ENCODE results near the gene TMC5. TPM values are rescaled to one million over a fixed set of nuclear protein-coding genes. Genes with fewer than 3 reads are reported as not detected.

Gene TMC5
- total and polyA plus RNA-seq, 9 donors, result 0.35 to 5.5 (median 0.83) TPM; not detected in 2

DNA sequence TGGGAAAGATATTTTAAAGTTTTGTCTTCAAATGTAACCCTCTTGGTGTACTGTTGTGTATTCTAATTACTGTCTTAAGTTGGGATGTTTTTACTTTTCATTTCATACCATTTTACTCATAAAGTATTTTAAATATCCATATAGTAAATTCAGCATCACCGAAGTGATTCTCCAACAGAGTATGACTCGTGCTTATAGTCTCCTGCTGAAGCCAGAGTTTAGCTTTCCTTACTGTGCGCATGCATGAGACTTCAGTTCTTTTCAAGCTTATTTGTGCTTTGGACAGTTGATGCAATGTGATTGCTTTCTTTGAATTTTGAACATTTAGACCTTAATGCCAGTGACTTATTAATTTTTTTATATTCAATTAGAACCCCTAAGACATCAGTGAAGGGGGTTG, 130.5 kb downstream of the TMC5 start:
- Histone ChIP-seq H3K27ac (no peak overlapping the region), H3K36me3 (no peaks in the 10 kb centered on the region), H3K9me3 (no peaks in the 10 kb centered on the region), H3K4me1 (ENCODE audit: insufficient read depth) (no peaks in the 10 kb centered on the region), H3K27me3 (no peaks in the 10 kb centered on the region), H3K4me3 (no peak overlapping the region)
- DNase-seq, result no peak
- TF ChIP-seq POLR2A (IDR thresholded peaks at IDR 0.05) (no peak), EP300 (IDR thresholded peaks at IDR 0.05) (no peak)
- TF ChIP-seq, protein P1, sequence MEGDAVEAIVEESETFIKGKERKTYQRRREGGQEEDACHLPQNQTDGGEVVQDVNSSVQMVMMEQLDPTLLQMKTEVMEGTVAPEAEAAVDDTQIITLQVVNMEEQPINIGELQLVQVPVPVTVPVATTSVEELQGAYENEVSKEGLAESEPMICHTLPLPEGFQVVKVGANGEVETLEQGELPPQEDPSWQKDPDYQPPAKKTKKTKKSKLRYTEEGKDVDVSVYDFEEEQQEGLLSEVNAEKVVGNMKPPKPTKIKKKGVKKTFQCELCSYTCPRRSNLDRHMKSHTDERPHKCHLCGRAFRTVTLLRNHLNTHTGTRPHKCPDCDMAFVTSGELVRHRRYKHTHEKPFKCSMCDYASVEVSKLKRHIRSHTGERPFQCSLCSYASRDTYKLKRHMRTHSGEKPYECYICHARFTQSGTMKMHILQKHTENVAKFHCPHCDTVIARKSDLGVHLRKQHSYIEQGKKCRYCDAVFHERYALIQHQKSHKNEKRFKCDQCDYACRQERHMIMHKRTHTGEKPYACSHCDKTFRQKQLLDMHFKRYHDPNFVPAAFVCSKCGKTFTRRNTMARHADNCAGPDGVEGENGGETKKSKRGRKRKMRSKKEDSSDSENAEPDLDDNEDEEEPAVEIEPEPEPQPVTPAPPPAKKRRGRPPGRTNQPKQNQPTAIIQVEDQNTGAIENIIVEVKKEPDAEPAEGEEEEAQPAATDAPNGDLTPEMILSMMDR (IDR thresholded peaks at IDR 0.05), result no peak
- intact Hi-C loops (cut with DNase I), result no loop called here
- WGBS, 3 donors, result 94 to 97% (median 96%) methylated on average over 3 of the region's 3 CpGs

Other genes with a start within 250 kb of the TMC5 start
- 1 to 10 TPM in 2 of 7 donors, under 1 TPM in 5; 0.36 to 1.5 (median 0.82) TPM for gene SYT17, start 249.6 kb upstream of the TMC5 start, total RNA-seq
- under 1 TPM; 0.65 to 0.88 TPM for gene SYT17, start 249.6 kb upstream of the TMC5 start, polyA plus RNA-seq
- not detected for gene CLEC19A, start 132.2 kb upstream of the TMC5 start, total RNA-seq
- gene CLEC19A, start 132.2 kb upstream of the TMC5 start, polyA plus RNA-seq, result not detected
- 10 to 100 TPM; 18.1 to 35.3 (median 28.7) TPM for gene GDE1, start 104.2 kb downstream of the TMC5 start, total RNA-seq
- gene GDE1, start 104.2 kb downstream of the TMC5 start, polyA plus RNA-seq, result 10 to 100 TPM; 24.9 to 83.8 TPM
- gene CCP110, start 106.1 kb downstream of the TMC5 start, total RNA-seq, result 10 to 100 TPM; 17.1 to 22.9 (median 19.1) TPM
- 10 to 100 TPM in 1 of 2 donors, 1 to 10 TPM in 1; 7.2 to 11.9 TPM for gene CCP110, start 106.1 kb downstream of the TMC5 start, polyA plus RNA-seq
- 10 to 100 TPM; 28.6 to 63.0 (median 50.7) TPM for gene VPS35L, start 137.8 kb downstream of the TMC5 start, total RNA-seq
- gene VPS35L, start 137.8 kb downstream of the TMC5 start, polyA plus RNA-seq, result 10 to 100 TPM; 30.0 to 69.6 TPM